OCI-LY3 (cell line): ENCODE measurements around the gene OR8J1.

Source experiments
- CTCF ChIP-seq: fragments of 200-600, 300-600 bp; sonication (generic); IDR thresholded peaks from 2 replicates; pipeline ENCODE4 v1.5.1; 2014; ENCODE audit warnings: antibody characterized with exemption, low read length, low read depth
- EZH2phosphoT487 ChIP-seq: fragments of 200-600 bp; shearing (Covaris generic); IDR thresholded peaks from 2 replicates; pipeline ENCODE4 v1.6.1; 2018; ENCODE audit warnings: antibody characterized with exemption, mixed run types, low read depth

- TF ChIP-seq CTCF (no peak), EZH2phosphoT487 (no peak)
Measured at GRCh38 chr11:56353991-56354390, at the start of gene OR8J1.
